Tibial artery (tissue), 4 donors: ENCODE data around the gene BTNL3.
"Not testable (repeated sequence)": the region's sequence is repeated elsewhere in the genome, so short reads cannot be mapped to it uniquely, and the experiment has no call there.

Experiments
- DNase-seq, 2 donors: peaks; one replicate each; pipeline ENCODE4 v3.0.0-alpha.2; 2019
- H3K27ac ChIP-seq, 2 donors: fragments of 200-600 bp; sonication (generic) in 1 of 2; 1 replicate in 1 of 2; 2 replicates in 1 of 2; pipeline ENCODE4 v1.5.1; 2018 to 2019; ENCODE audit warnings: mild to moderate bottlenecking in 1 of 2
- H3K27me3 ChIP-seq, 2 donors: fragments of 200-600 bp; sonication (generic) in 1 of 2; one replicate each; pipeline versions ENCODE4 v1.5.1 to v1.6.0; 2016 to 2019
- H3K36me3 ChIP-seq, 3 donors: fragments of 200-600 bp; sonication (generic) in 2 of 3; one replicate each; pipeline ENCODE4 v1.5.1; 2016 to 2019; ENCODE audit warnings: mild to moderate bottlenecking in 2 of 3
- H3K4me1 ChIP-seq, 4 donors: fragments of 200-600 bp; sonication (generic) in 2 of 4; 1 replicate in 3 of 4; 2 replicates in 1 of 4; pipeline ENCODE4 v1.5.1; 2016 to 2019
- H3K4me3 ChIP-seq, 2 donors: fragments of 200-600 bp; sonication (generic) in 1 of 2; 1 replicate in 1 of 2; 2 replicates in 1 of 2; pipeline ENCODE4 v1.5.1; 2018 to 2019; ENCODE audit warnings: mild to moderate bottlenecking in 2 of 2
- H3K9me3 ChIP-seq, 3 donors: fragments of 200-600 bp; sonication (generic) in 1 of 3; one replicate each; pipeline ENCODE4 v1.5.1; 2016 to 2019
- CTCF ChIP-seq, 2 experiments: fragments of 200-600 bp in 1 of 2; fragments of 450-650 bp in 1 of 2; IDR thresholded peaks; one replicate each; pipeline ENCODE4 v1.5.1; 2017 to 2019; ENCODE audit warnings: antibody characterized with exemption in 2 of 2, mild to moderate bottlenecking in 1 of 2, moderate library complexity in 1 of 2
- intact Hi-C: fragments of 100-400 bp; cut with DNase I; formaldehyde crosslinking; loops from one replicate; pipeline ENCODE4 v1.15.0; 2023; ENCODE audit warnings: low total_unique reads

The BTNL3 gene

GRCh38 chr5:181005791-181006190 is 17.1 kb downstream of the BTNL3 start:
- intact Hi-C loops: loop anchor here (2.0 kb wide), 1 partner anchor 59 kb away; no protein-coding TSS in a partner anchor
- Histone ChIP-seq H3K4me3 (no peak overlapping the region), H3K9me3 (no peaks in the 10 kb centered on the region), H3K4me1 (no peaks in the 10 kb centered on the region), H3K27me3 (no peaks in the 10 kb centered on the region), H3K27ac (no peak overlapping the region), H3K36me3 (no peaks in the 10 kb centered on the region)
- no peak for DNase-seq
- no peak for TF ChIP-seq CTCF (IDR thresholded peaks at IDR 0.05)

- TF ChIP-seq CTCF (IDR thresholded peaks at IDR 0.05): no peak
- Histone ChIP-seq H3K4me1 (no peaks in the 10 kb centered on the region), H3K36me3 (no peaks in the 10 kb centered on the region), H3K9me3 (no peaks in the 10 kb centered on the region), H3K27me3 (no peaks in the 10 kb centered on the region), H3K27ac (no peak overlapping the region), H3K4me3 (no peak overlapping the region)
- intact Hi-C loops: no loop called here
- DNase-seq: no peak
These were observed 19.5 kb downstream of the BTNL3 start for GRCh38 chr5:181008136-181008535.

- H3K27me3 ChIP-seq: not testable (repeated sequence)
These were observed 21.4 kb downstream of the BTNL3 start for GRCh38 chr5:181010018-181010417.

GRCh38 chr5:181014654-181015053 is 26.0 kb downstream of the BTNL3 start:
- H3K4me1 ChIP-seq, H3K36me3 ChIP-seq, H3K27ac ChIP-seq, H3K9me3 ChIP-seq, H3K27me3 ChIP-seq, intact Hi-C loops, H3K4me3 ChIP-seq, DNase-seq: not testable (repeated sequence)

More at GRCh38 chr5:181010018-181010417, 21.4 kb downstream of the BTNL3 start:
- H3K9me3 ChIP-seq, intact Hi-C loops, DNase-seq, H3K27ac ChIP-seq, H3K36me3 ChIP-seq, H3K4me3 ChIP-seq, H3K4me1 ChIP-seq: not testable (repeated sequence)

- intact Hi-C loops, H3K4me1 ChIP-seq, DNase-seq, H3K27ac ChIP-seq, H3K27me3 ChIP-seq, H3K9me3 ChIP-seq, H3K36me3 ChIP-seq, H3K4me3 ChIP-seq: not testable (repeated sequence)
These were observed 28.8 kb downstream of the BTNL3 start for GRCh38 chr5:181017448-181017847.

GRCh38 chr5:181020688-181021087 is 32.0 kb downstream of the BTNL3 start:
- Histone ChIP-seq H3K36me3 (no peaks in the 10 kb centered on the region), H3K27me3 (peaks cover 0 to 2% of the 10 kb centered on the region in 2 donors), H3K9me3 (peaks cover 0 to 17% (median 17%) of the 10 kb centered on the region in 3 donors), H3K27ac (no peak overlapping the region), H3K4me1 (no peaks in the 10 kb centered on the region), H3K4me3 (no peak overlapping the region)
- intact Hi-C loops: no loop called here
- TF ChIP-seq CTCF (IDR thresholded peaks at IDR 0.05): no peak
- DNase-seq: no peak

- Histone ChIP-seq H3K27ac (no peak overlapping the region), H3K4me1 (no peaks in the 10 kb centered on the region), H3K36me3 (no peaks in the 10 kb centered on the region), H3K4me3 (no peak overlapping the region), H3K9me3 (peaks cover 0 to 25% (median 23%) of the 10 kb centered on the region in 3 donors), H3K27me3 (peaks cover 0 to 2% of the 10 kb centered on the region in 2 donors)
- TF ChIP-seq CTCF (IDR thresholded peaks at IDR 0.05): no peak
- intact Hi-C loops: no loop called here
- no peak for DNase-seq
These were observed 35.8 kb downstream of the BTNL3 start for GRCh38 chr5:181024245-181025064.
